Large intestine (tissue), 3 donors: Measurements from ENCODE around the gene SLC12A3. TPM values are rescaled to one million over a fixed set of nuclear protein-coding genes. Genes with fewer than 3 reads are reported as not detected.

Source experiments
- DNase-seq, 2 donors: peaks; one replicate each; pipeline versions ENCODE4 v3.0.0 to v3.0.0-alpha.2; 2013
- H3K27ac ChIP-seq: one replicate; pipeline ENCODE4 v1.5.1; 2013; ENCODE audit warnings: low read length
- H3K27me3 ChIP-seq: 2 replicates; pipeline ENCODE4 v1.6.1; 2013; ENCODE audit warnings: low read length; ENCODE audit not compliant: control insufficient read depth, insufficient read depth
- H3K36me3 ChIP-seq: 2 replicates; pipeline ENCODE4 v1.6.1; 2013; ENCODE audit warnings: low read length; ENCODE audit not compliant: control insufficient read depth, insufficient read depth
- H3K4me1 ChIP-seq: one replicate; pipeline ENCODE4 v1.6.1; 2013; ENCODE audit warnings: low read length; ENCODE audit not compliant: control insufficient read depth, insufficient read depth
- H3K4me3 ChIP-seq: one replicate; pipeline ENCODE4 v1.5.1; 2013; ENCODE audit warnings: low read length
- H3K9me3 ChIP-seq: one replicate; pipeline ENCODE4 v1.6.1; 2013; ENCODE audit warnings: mild to moderate bottlenecking, low read depth, low read length, moderate library complexity; ENCODE audit not compliant: control insufficient read depth
- WGBS: methylation state at CpG from one replicate; pipeline ENCODE4 v1.1.5; 2013; ENCODE audit warnings: low lambda C conversion rate; ENCODE audit not compliant: insufficient coverage; 5-methylcytosine and 5-hydroxymethylcytosine counted together
- polyA plus RNA-seq: library from polyadenylated mRNA; unstranded; fragments of 120-200 nt; gene quantifications from one replicate; pipeline ENCODE4 v1.2.1, GENCODE V29; 2013

SLC12A3 gene
- polyA plus RNA-seq, 1 donor, result 0.21 TPM

- DNase-seq, result peak; percentile 26 to 28
- Histone ChIP-seq H3K9me3 (no peaks in the 10 kb centered on the region), H3K27ac (no peak overlapping the region)
These were observed 56.6 kb downstream of the SLC12A3 start for GRCh38 chr16:56921571-56921970.

GRCh38 chr16:56923481-56924091 is 58.6 kb downstream of the SLC12A3 start:
- WGBS, result 80% methylated on average over 1 of the region's 9 CpGs
- Histone ChIP-seq H3K4me1 (no peaks in the 10 kb centered on the region), H3K27ac (no peak overlapping the region)

More at GRCh38 chr16:56921571-56921970, 56.6 kb downstream of the SLC12A3 start:
- Histone ChIP-seq H3K4me3 (no peak overlapping the region), H3K4me1 (no peaks in the 10 kb centered on the region), H3K27me3 (no peaks in the 10 kb centered on the region), H3K36me3 (no peaks in the 10 kb centered on the region)
- 0% methylated on average over 1 of the region's 4 CpGs for WGBS

GRCh38 chr16:56927471-56927870 is 62.5 kb downstream of the SLC12A3 start:
- no peak for DNase-seq
- Histone ChIP-seq H3K27ac (no peak overlapping the region), H3K27me3 (no peaks in the 10 kb centered on the region), H3K4me3 (no peak overlapping the region), H3K36me3 (no peaks in the 10 kb centered on the region), H3K9me3 (no peaks in the 10 kb centered on the region), H3K4me1 (peaks cover 11% of the 10 kb centered on the region)
- WGBS, result no CpG with 5 or more reads among the region's 2 CpGs

More at GRCh38 chr16:56923481-56924091, 58.6 kb downstream of the SLC12A3 start:
- Histone ChIP-seq H3K36me3 (no peaks in the 10 kb centered on the region), H3K27me3 (no peaks in the 10 kb centered on the region), H3K9me3 (no peaks in the 10 kb centered on the region), H3K4me3 (no peak overlapping the region)
- no peak for DNase-seq

GRCh38 chr16:56929639-56930038 is 64.6 kb downstream of the SLC12A3 start:
- no peak overlapping the region for H3K27ac ChIP-seq
- DNase-seq, result no peak
- no peaks in the 10 kb centered on the region for H3K9me3 ChIP-seq
- H3K4me1 ChIP-seq, result peaks cover 14% of the 10 kb centered on the region
- H3K4me3 ChIP-seq, result no peak overlapping the region
- H3K36me3 ChIP-seq, result no peaks in the 10 kb centered on the region
- H3K27me3 ChIP-seq, result no peaks in the 10 kb centered on the region
- WGBS, result no CpG with 5 or more reads among the region's 4 CpGs

- peak overlapping the region; percentile 95 for H3K27ac ChIP-seq
- H3K36me3 ChIP-seq, result peaks cover 4% of the 10 kb centered on the region
- WGBS, result no CpG with 5 or more reads among the region's 15 CpGs
These were observed 65.7 kb downstream of the SLC12A3 start for GRCh38 chr16:56930486-56931270.

GRCh38 chr16:56931271-56931891 is 66.4 kb downstream of the SLC12A3 start:
- DNase-seq, result peak; percentile 54 to 84
- peak overlapping the region; percentile 52 for H3K4me3 ChIP-seq

More at GRCh38 chr16:56930486-56931270, 65.7 kb downstream of the SLC12A3 start:
- Histone ChIP-seq H3K27me3 (no peaks in the 10 kb centered on the region), H3K9me3 (no peaks in the 10 kb centered on the region), H3K4me3 (no peak overlapping the region), H3K4me1 (peaks cover 14% of the 10 kb centered on the region)
- DNase-seq, result peak; percentile 24 to 57

GRCh38 chr16:56931892-56932720 is 67.1 kb downstream of the SLC12A3 start, which contains the start of gene HERPUD1:
Gene HERPUD1, plus strand, starts transcription at chr16:56932142. Its CDS starts 103 bp downstream, at chr16:56932245.
- Histone ChIP-seq H3K27me3 (no peaks in the 10 kb centered on the region), H3K4me3 (peak within 1 kb of the TSS; percentile 99), H3K4me1 (peaks cover 14% of the 10 kb centered on the region), H3K9me3 (no peaks in the 10 kb centered on the region), H3K36me3 (peaks cover 16% of the 10 kb centered on the region), H3K27ac (peak within 1 kb of the TSS; percentile 98)
- WGBS, result no CpG with 5 or more reads among the region's 83 CpGs
- peak; percentile 99 to 100 for DNase-seq

More at GRCh38 chr16:56931271-56931891, 66.4 kb downstream of the SLC12A3 start:
- Histone ChIP-seq H3K27me3 (no peaks in the 10 kb centered on the region), H3K36me3 (peaks cover 9% of the 10 kb centered on the region), H3K9me3 (no peaks in the 10 kb centered on the region), H3K4me1 (peaks cover 14% of the 10 kb centered on the region), H3K27ac (peak overlapping the region; percentile 95)
- WGBS, result no CpG with 5 or more reads among the region's 25 CpGs

GRCh38 chr16:56932721-56933619 is 68.0 kb downstream of the SLC12A3 start:
- WGBS, result 40% methylated on average over 1 of the region's 25 CpGs
- Histone ChIP-seq H3K9me3 (no peaks in the 10 kb centered on the region), H3K4me3 (peak overlapping the region; percentile 99), H3K4me1 (peaks cover 14% of the 10 kb centered on the region), H3K36me3 (peaks cover 21% of the 10 kb centered on the region), H3K27me3 (no peaks in the 10 kb centered on the region), H3K27ac (peak overlapping the region; percentile 98)
- DNase-seq, result peak; percentile 72 to 87
